Keratinocyte (primary cell): ENCODE measurements around the gene SLC25A52. TPM values are rescaled to one million over a fixed set of nuclear protein-coding genes. Genes with fewer than 3 reads are reported as not detected.
"Not testable (repeated sequence)": the region's sequence is repeated elsewhere in the genome, so short reads cannot be mapped to it uniquely, and the experiment has no call there.

Experiments
- DNase-seq: peaks from one replicate; pipeline ENCODE4 v3.0.0-alpha.2; 2011; ENCODE audit warnings: low read depth, missing footprints, low spot score
- FAIRE-seq: peaks from 2 replicates; lab custom pipeline; 2011; peaks lifted over from hg19 to GRCh38; lab: Jason Lieb, UNC
- H2AFZ ChIP-seq: 2 replicates; pipeline ENCODE4 v1.6.0; 2012; ENCODE audit warnings: low read length, control low read depth, inconsistent platforms; ENCODE audit not compliant: control insufficient read depth
- H3K27ac ChIP-seq: 2 replicates; pipeline ENCODE4 v1.5.1; 2011; ENCODE audit warnings: low read length; ENCODE audit not compliant: control insufficient read depth, insufficient read depth
- H3K27me3 ChIP-seq: 3 replicates; pipeline ENCODE4 v1.6.0; 2011; ENCODE audit warnings: low read length; ENCODE audit not compliant: control insufficient read depth, insufficient read depth; ENCODE audit errors: extremely low read depth
- H3K36me3 ChIP-seq, 2 experiments: 2 replicates in 1 of 2; 3 replicates in 1 of 2; pipeline ENCODE4 v1.5.1; 2011; ENCODE audit warnings: low read length in 2 of 2, mild to moderate bottlenecking in 1 of 2; ENCODE audit not compliant: control insufficient read depth in 2 of 2, insufficient read depth in 2 of 2; ENCODE audit errors: extremely low read depth in 1 of 2
- H3K4me1 ChIP-seq: 3 replicates; pipeline ENCODE4 v1.5.1; 2011; ENCODE audit warnings: low read length; ENCODE audit not compliant: control insufficient read depth, insufficient read depth; ENCODE audit errors: extremely low read depth
- H3K4me2 ChIP-seq: 3 replicates; pipeline ENCODE4 v1.6.0; 2011; ENCODE audit warnings: low read depth, low read length; ENCODE audit not compliant: control insufficient read depth, insufficient read depth; ENCODE audit errors: extremely low read depth
- H3K4me3 ChIP-seq, 3 experiments: fragments of 200-600 bp in 1 of 3; sonication (generic) in 1 of 3; 2 replicates in 2 of 3; 3 replicates in 1 of 3; pipeline ENCODE4 v1.5.1; 2011 to 2016; ENCODE audit warnings: low read length in 3 of 3, mild to moderate bottlenecking in 3 of 3, control low read depth in 2 of 3, inconsistent platforms in 1 of 3, low read depth in 1 of 3, mixed read lengths in 1 of 3, mixed run types in 1 of 3, moderate library complexity in 1 of 3; ENCODE audit not compliant: control insufficient read depth in 2 of 3, insufficient read depth in 2 of 3; ENCODE audit errors: extremely low read depth in 1 of 3
- H3K79me2 ChIP-seq: 2 replicates; pipeline ENCODE4 v1.6.0; 2012; ENCODE audit warnings: low read length; ENCODE audit not compliant: control insufficient read depth, insufficient read depth
- H3K9ac ChIP-seq: 3 replicates; pipeline ENCODE4 v1.6.0; 2011; ENCODE audit warnings: low read length; ENCODE audit not compliant: control insufficient read depth, insufficient read depth; ENCODE audit errors: extremely low read depth
- H3K9me1 ChIP-seq: 3 replicates; pipeline ENCODE4 v1.6.0; 2011; ENCODE audit warnings: low read length; ENCODE audit not compliant: control insufficient read depth, insufficient read depth; ENCODE audit errors: extremely low read depth
- H3K9me3 ChIP-seq: 2 replicates; pipeline ENCODE4 v1.5.1; 2012; ENCODE audit warnings: low read depth, low read length; ENCODE audit not compliant: control insufficient read depth
- H4K20me1 ChIP-seq: 3 replicates; pipeline ENCODE4 v1.6.0; 2011; ENCODE audit warnings: low read length; ENCODE audit not compliant: control insufficient read depth, insufficient read depth; ENCODE audit errors: extremely low read depth
- CTCF ChIP-seq, 3 experiments: IDR thresholded peaks in 1 of 3; conservative IDR thresholded peaks in 1 of 3; optimal IDR thresholded peaks in 1 of 3; 2 replicates in 2 of 3; 3 replicates in 1 of 3; pipeline versions ENCODE3 to v1.5.1; 2011; ENCODE audit warnings: low read length in 3 of 3, mild to moderate bottlenecking in 3 of 3, moderate library complexity in 2 of 3, control low read depth in 1 of 3, inconsistent platforms in 1 of 3; ENCODE audit not compliant: insufficient read depth in 2 of 3; ENCODE audit errors: extremely low read depth in 1 of 3
- EZH2 ChIP-seq: IDR thresholded peaks from one replicate; pipeline ENCODE4 v1.6.1; 2012; ENCODE audit warnings: inconsistent platforms, mild to moderate bottlenecking, low read length, moderate library complexity
- dilution Hi-C: fragments of 300-500 bp; cut with MboI; formaldehyde crosslinking; loops from one replicate; pipeline ENCODE4 v1.7.0; 2020; ENCODE audit warnings: low sequenced_read_pairs; ENCODE audit not compliant: extremely low pct_ligation_motif_present
- polyA plus RNA-seq, 5 experiments: library from polyadenylated mRNA; depleted of rRNA in 3 of 5; stranded (reverse) in 3 of 5; stranded (forward) in 1 of 5; unstranded in 1 of 5; fragments of >200 nt; gene quantifications; 1 replicate in 1 of 5; 2 replicates in 3 of 5; 3 replicates in 1 of 5; pipeline versions ENCODE4 v1.2.1 to v1.2.3, GENCODE V29; 2011 to 2012; ENCODE audit warnings: missing spikeins in 2 of 5, low read depth in 1 of 5, low replicate concordance in 1 of 5

Gene SLC25A52
- polyA plus RNA-seq, 1 donor (not counting 4 experiments of a cell fraction or from before 2014, with no cell fraction given): not detected

- Histone ChIP-seq H3K9ac (no peak overlapping the region), H3K4me3 (no peak overlapping the region), H2AFZ (no peak overlapping the region), H3K79me2 (no peaks in the 10 kb centered on the region), H3K27me3 (peaks cover 12% of the 10 kb centered on the region), H3K36me3 (no peaks in the 10 kb centered on the region), H3K4me1 (no peaks in the 10 kb centered on the region), H3K9me3 (no peaks in the 10 kb centered on the region), H3K9me1 (no peaks in the 10 kb centered on the region), H3K27ac (no peak overlapping the region), H3K4me2 (no peak overlapping the region), H4K20me1 (no peaks in the 10 kb centered on the region)
- DNase-seq (no peak), FAIRE-seq (no peak)
- dilution Hi-C loops: no loop called here
- TF ChIP-seq CTCF (optimal IDR thresholded peaks at IDR 0.05 in 1 of 3, IDR thresholded peaks at IDR 0.05 in 1 of 3, conservative IDR thresholded peaks at IDR 0.05 in 1 of 3; ENCODE audit: extremely low read depth in 1 of 3, insufficient read depth in 2 of 3, low read length in 3 of 3): no peak
- no peak for TF ChIP-seq EZH2
Observed at GRCh38 chr18:31744321-31745067, 16.2 kb downstream of the SLC25A52 start.

GRCh38 chr18:31743600-31743999, 17.1 kb downstream of the SLC25A52 start:
- DNase-seq, H3K27ac ChIP-seq, H3K79me2 ChIP-seq, H2AFZ ChIP-seq, dilution Hi-C loops, H3K36me3 ChIP-seq, H3K9ac ChIP-seq, H3K4me2 ChIP-seq, H3K9me1 ChIP-seq, H3K4me1 ChIP-seq, H4K20me1 ChIP-seq, FAIRE-seq, H3K9me3 ChIP-seq, H3K4me3 ChIP-seq: not testable (repeated sequence)
- peaks cover 12% of the 10 kb centered on the region for H3K27me3 ChIP-seq
